HCT116 (cell line): ENCODE measurements around the gene RPS15A. TPM values are rescaled to one million over a fixed set of nuclear protein-coding genes. Genes with fewer than 3 reads are reported as not detected.

ENCODE experiments used
- ATAC-seq: fragments of 200-7000 bp; cut with Tn5 transposase; 2 replicates; pipeline ENCODE4 v1.9.1; 2020; ENCODE audit warnings: mild to moderate bottlenecking, moderate library complexity
- BruUV-seq: library from RNA; stranded (reverse); fragments of 400-500 nt; replicated peaks from 2 replicates; lab custom pipeline; 2021; lab: Mats Ljungman, UMichigan
- CTCF ChIA-PET: fragments of 300-600 bp; sonication (Branson Sonifier 250); formaldehyde crosslinking; loops from one replicate; lab custom pipeline; 2021; ENCODE audit warnings: antibody characterized with exemption; lab: Charles Lee
- POLR2A ChIA-PET: fragments of 300-600, 350-600 bp; sonication (Branson Sonifier 250); formaldehyde crosslinking; loops from one replicate; lab custom pipeline; 2021; ENCODE audit warnings: antibody characterized with exemption; lab: Charles Lee
- RAD21 ChIA-PET, 2 experiments: fragments of 300-600 bp; sonication (Branson Sonifier 250); formaldehyde crosslinking; loops; one replicate each; lab custom pipeline; 2023; ENCODE audit warnings: low total read pairs in 2 of 2; ENCODE audit not compliant: uncharacterized antibody in 2 of 2, unreplicated experiment in 2 of 2, low non-redundant PET in 1 of 2; lab: Charles Lee
- DNase-seq: peaks from one replicate; pipeline ENCODE4 v3.0.0-alpha.2; 2010; ENCODE audit warnings: low read depth, low spot score
- H2AFZ ChIP-seq: fragments of 200-600 bp; shearing (Covaris generic), sonication (generic); 2 replicates; pipeline ENCODE4 v1.6.1; 2017; ENCODE audit warnings: low read depth, mixed run types, mixed read lengths, antibody characterized with exemption, low read length; ENCODE audit not compliant: poor library complexity, severe bottlenecking
- H3K27ac ChIP-seq: 2 replicates; pipeline ENCODE4 v1.5.1; 2012; ENCODE audit warnings: low read depth, low read length
- H3K27me3 ChIP-seq: fragments of 200-600 bp; sonication (generic); 2 replicates; pipeline ENCODE4 v1.6.1; 2016; ENCODE audit warnings: mixed run types, low read length, mixed read lengths; ENCODE audit not compliant: insufficient read depth
- H3K36me3 ChIP-seq, 2 experiments: fragments of 200-500 bp in 1 of 2; fragments of 200-600 bp in 1 of 2; sonication (Bioruptor generic) in 1 of 2; sonication (generic) in 1 of 2; 2 replicates each; pipeline versions ENCODE4 v1.5.1 to v1.6.1; 2014 to 2016; ENCODE audit warnings: low read length in 2 of 2, inconsistent platforms in 1 of 2, mixed read lengths in 1 of 2, mixed run types in 1 of 2; ENCODE audit not compliant: insufficient read depth in 2 of 2, control insufficient read depth in 1 of 2
- H3K4me1 ChIP-seq, 2 experiments: fragments of 200-600 bp in 1 of 2; sonication (generic) in 1 of 2; 2 replicates each; pipeline versions ENCODE4 v1.5.1 to v1.6.1; 2012 to 2017; ENCODE audit warnings: low read length in 2 of 2, inconsistent platforms in 1 of 2, mild to moderate bottlenecking in 1 of 2, mixed read lengths in 1 of 2, mixed run types in 1 of 2, moderate library complexity in 1 of 2; ENCODE audit not compliant: insufficient read depth in 2 of 2, control insufficient read depth in 1 of 2
- H3K4me2 ChIP-seq: fragments of 200-600 bp; sonication (generic); 2 replicates; pipeline ENCODE4 v1.6.1; 2017; ENCODE audit warnings: mixed run types, low read length, mixed read lengths
- H3K4me3 ChIP-seq, 2 experiments: fragments of 200-600 bp in 1 of 2; sonication (generic) in 1 of 2; replicated peaks in 1 of 2; 2 replicates each; pipeline ENCODE4 v1.5.1; 2011 to 2016; ENCODE audit warnings: low read length in 2 of 2, control low read depth in 1 of 2, low read depth in 1 of 2, mild to moderate bottlenecking in 1 of 2, mixed read lengths in 1 of 2, mixed run types in 1 of 2
- H3K79me2 ChIP-seq: fragments of 200-600 bp; sonication (generic); 2 replicates; pipeline ENCODE4 v1.6.1; 2017; ENCODE audit warnings: mild to moderate bottlenecking, mixed run types, low read length, moderate library complexity, mixed read lengths; ENCODE audit not compliant: insufficient read depth
- H3K9ac ChIP-seq: fragments of 200-600 bp; sonication (generic); 2 replicates; pipeline ENCODE4 v1.6.1; 2016; ENCODE audit warnings: low read length, mixed read lengths
- H3K9me2 ChIP-seq: fragments of 200-600 bp; sonication (generic), shearing (Covaris generic); 2 replicates; pipeline ENCODE4 v1.6.1; 2017; ENCODE audit warnings: mixed run types, mild to moderate bottlenecking, moderate library complexity; ENCODE audit not compliant: insufficient read depth
- H3K9me3 ChIP-seq, 2 experiments: fragments of 200-500 bp in 1 of 2; fragments of 200-600 bp in 1 of 2; sonication (Bioruptor generic) in 1 of 2; sonication (generic) in 1 of 2; 2 replicates each; pipeline ENCODE4 v1.6.1; 2014 to 2017; ENCODE audit warnings: low read length in 2 of 2, mixed read lengths in 2 of 2, inconsistent platforms in 1 of 2, low read depth in 1 of 2, mild to moderate bottlenecking in 1 of 2, mixed run types in 1 of 2, moderate library complexity in 1 of 2; ENCODE audit not compliant: control insufficient read depth in 1 of 2, insufficient read depth in 1 of 2
- H4K20me1 ChIP-seq: fragments of 200-600 bp; sonication (generic), shearing (Covaris generic); 2 replicates; pipeline ENCODE4 v1.6.1; 2017; ENCODE audit warnings: mixed run types, mild to moderate bottlenecking, moderate library complexity; ENCODE audit not compliant: insufficient read depth
- EZH2phosphoT487 ChIP-seq: fragments of 200-600 bp; IDR thresholded peaks from 2 replicates; pipeline ENCODE4 v1.6.1; 2018; ENCODE audit warnings: antibody characterized with exemption, borderline replicate concordance
- FOSL1 ChIP-seq: IDR thresholded peaks from 2 replicates; pipeline ENCODE4 v1.6.1; 2012; ENCODE audit warnings: low read depth
- JUND ChIP-seq: IDR thresholded peaks from 2 replicates; pipeline ENCODE4 v1.6.1; 2012
- POLR2A ChIP-seq: IDR thresholded peaks from 2 replicates; pipeline ENCODE4 v1.7.0; 2011; ENCODE audit warnings: borderline replicate concordance; ENCODE audit not compliant: insufficient read depth, insufficient read length; ENCODE audit errors: extremely low read depth
- POLR2AphosphoS5 ChIP-seq: IDR thresholded peaks from 2 replicates; pipeline ENCODE4 v1.6.1; 2011; ENCODE audit warnings: mild to moderate bottlenecking, low read depth, low read length, moderate library complexity
- REST ChIP-seq: IDR thresholded peaks from 2 replicates; pipeline ENCODE4 v1.6.1; 2012; ENCODE audit warnings: low read depth
- SP1 ChIP-seq: IDR thresholded peaks from 2 replicates; pipeline ENCODE4 v1.6.1; 2012; ENCODE audit warnings: low read depth
- YY1 ChIP-seq: IDR thresholded peaks from 2 replicates; pipeline ENCODE4 v1.6.1; 2011; ENCODE audit warnings: low read length, low read depth, moderate library complexity, mild to moderate bottlenecking; ENCODE audit not compliant: insufficient replicate concordance; ENCODE audit errors: extremely low read depth
- intact Hi-C: fragments of 100-400 bp; cut with micrococcal nuclease; formaldehyde crosslinking; loops from 2 replicates; pipeline ENCODE4 v1.10.0; 2022
- total RNA-seq: library from RNA; stranded (reverse); gene quantifications from one replicate; pipeline ENCODE4 v1.2.1, GENCODE V29; 2021; ENCODE audit not compliant: unreplicated experiment
- TF ChIP-seq, protein P1 (sequence below): IDR thresholded peaks from 2 replicates; pipeline ENCODE4 v1.6.1; 2011; ENCODE audit warnings: mild to moderate bottlenecking, low read length, moderate library complexity; ENCODE audit not compliant: insufficient replicate concordance; ENCODE audit errors: extremely low read depth
- TF ChIP-seq, protein P2 (sequence below): IDR thresholded peaks from 2 replicates; pipeline ENCODE4 v1.6.1; 2012
- TF ChIP-seq, protein P3 (sequence below): IDR thresholded peaks from 2 replicates; pipeline ENCODE4 v1.6.1; 2012

RPS15A gene
- total RNA-seq, 1 experiment from 2014 or later = 1,686 TPM

DNA sequence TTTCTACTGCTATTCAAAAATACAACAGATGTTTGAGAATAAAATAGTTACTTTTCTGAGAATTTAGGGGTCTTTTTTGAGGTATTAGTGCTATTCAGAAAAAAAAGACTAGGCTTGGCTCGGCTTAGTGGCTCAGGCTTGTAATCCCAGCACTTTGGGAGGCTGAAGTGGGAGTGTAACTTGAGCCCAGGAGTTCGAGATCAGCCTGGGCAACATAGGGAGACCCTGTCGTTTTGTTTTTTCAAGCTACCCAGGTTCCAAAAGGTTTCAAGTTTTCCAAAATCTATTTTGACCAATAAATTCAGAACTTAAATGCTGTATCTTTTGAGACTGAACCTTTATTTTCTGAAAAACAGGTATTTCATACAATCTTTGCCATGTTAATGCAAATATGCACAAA is 14.4 kb upstream of the RPS15A start:
- H3K4me1 ChIP-seq = peaks cover 7 to 40% of the 10 kb centered on the region in 2 experiments; a peak in 3 of 4 replicates
- H3K9me2 ChIP-seq = no peaks in the 10 kb centered on the region
- DNase-seq = no peak
- H4K20me1 ChIP-seq = peaks cover 11% of the 10 kb centered on the region; the same call in 1 of the 2 replicates
- intact Hi-C loops = no loop called here
- no peak overlapping the region for H3K27ac ChIP-seq
- RAD21 ChIA-PET = no interaction called here
- H3K36me3 ChIP-seq = peaks cover 20 to 21% of the 10 kb centered on the region in 2 experiments
- POLR2A ChIA-PET = interaction anchor here (8.2 kb wide), 1 partner anchor 16 kb away, joined by 190 read pairs; the partner anchor contains the start of gene RPS15A
- H3K27me3 ChIP-seq = no peaks in the 10 kb centered on the region
- H3K9me3 ChIP-seq = no peaks in the 10 kb centered on the region
- CTCF ChIA-PET = no interaction called here
- no peak overlapping the region for H2AFZ ChIP-seq
- BruUV-seq = no TSS peak
- H3K4me3 ChIP-seq = no peak overlapping the region
- H3K4me2 ChIP-seq = no peak overlapping the region
- H3K9ac ChIP-seq = no peak overlapping the region
- peaks cover 29% of the 10 kb centered on the region for H3K79me2 ChIP-seq
- ATAC-seq = no peak
- TF ChIP-seq FOSL1 (no peak), SP1 (no peak), YY1 (no peak), EZH2phosphoT487 (no peak), REST (no peak), POLR2AphosphoS5 (no peak), JUND (no peak), POLR2A (no peak)
- TF ChIP-seq, protein P1, sequence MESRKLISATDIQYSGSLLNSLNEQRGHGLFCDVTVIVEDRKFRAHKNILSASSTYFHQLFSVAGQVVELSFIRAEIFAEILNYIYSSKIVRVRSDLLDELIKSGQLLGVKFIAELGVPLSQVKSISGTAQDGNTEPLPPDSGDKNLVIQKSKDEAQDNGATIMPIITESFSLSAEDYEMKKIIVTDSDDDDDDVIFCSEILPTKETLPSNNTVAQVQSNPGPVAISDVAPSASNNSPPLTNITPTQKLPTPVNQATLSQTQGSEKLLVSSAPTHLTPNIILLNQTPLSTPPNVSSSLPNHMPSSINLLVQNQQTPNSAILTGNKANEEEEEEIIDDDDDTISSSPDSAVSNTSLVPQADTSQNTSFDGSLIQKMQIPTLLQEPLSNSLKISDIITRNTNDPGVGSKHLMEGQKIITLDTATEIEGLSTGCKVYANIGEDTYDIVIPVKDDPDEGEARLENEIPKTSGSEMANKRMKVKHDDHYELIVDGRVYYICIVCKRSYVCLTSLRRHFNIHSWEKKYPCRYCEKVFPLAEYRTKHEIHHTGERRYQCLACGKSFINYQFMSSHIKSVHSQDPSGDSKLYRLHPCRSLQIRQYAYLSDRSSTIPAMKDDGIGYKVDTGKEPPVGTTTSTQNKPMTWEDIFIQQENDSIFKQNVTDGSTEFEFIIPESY = no peak
- TF ChIP-seq, protein P2, sequence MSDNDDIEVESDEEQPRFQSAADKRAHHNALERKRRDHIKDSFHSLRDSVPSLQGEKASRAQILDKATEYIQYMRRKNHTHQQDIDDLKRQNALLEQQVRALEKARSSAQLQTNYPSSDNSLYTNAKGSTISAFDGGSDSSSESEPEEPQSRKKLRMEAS = no peak
- TF ChIP-seq, protein P3, sequence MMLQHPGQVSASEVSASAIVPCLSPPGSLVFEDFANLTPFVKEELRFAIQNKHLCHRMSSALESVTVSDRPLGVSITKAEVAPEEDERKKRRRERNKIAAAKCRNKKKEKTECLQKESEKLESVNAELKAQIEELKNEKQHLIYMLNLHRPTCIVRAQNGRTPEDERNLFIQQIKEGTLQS = no peak
